Measurements from ENCODE around the gene DNMT1. TPM values are rescaled to one million over a fixed set of nuclear protein-coding genes. Genes with fewer than 3 reads are reported as not detected.

The DNMT1 gene
- total RNA-seq, 1 experiment from 2014 or later, result 227 TPM

- peaks cover 8 to 16% of the 10 kb centered on the region in 2 experiments for H3K4me1 Mint-ChIP-seq
- Histone ChIP-seq H3K27me3 (ENCODE audit: insufficient read depth, low read length) (no peaks in the 10 kb centered on the region), H3K18ac (ENCODE audit: insufficient read length, low read depth, low read length) (no peak overlapping the region), H3K79me1 (ENCODE audit: insufficient read depth, low read depth, low read length, poor library complexity, severe bottlenecking) (no peaks in the 10 kb centered on the region), H4K20me1 (ENCODE audit: control insufficient read depth, insufficient read depth, insufficient read length) (no peaks in the 10 kb centered on the region), H4K8ac (replicated peaks; ENCODE audit: insufficient read length, low read depth, low read length) (no peak overlapping the region), H2BK20ac (ENCODE audit: low read depth, low read length, poor library complexity, severe bottlenecking) (no peak overlapping the region), H2BK12ac (ENCODE audit: insufficient read length, low read depth, low read length) (no peak overlapping the region), H3K14ac (ENCODE audit: insufficient read depth, low read length) (no peak overlapping the region), H3K9ac (ENCODE audit: extremely low read depth, insufficient read length, low read length) (no peak overlapping the region), H3K4me1 (ENCODE audit: insufficient read depth, low read length) (no peaks in the 10 kb centered on the region), H2AFZ (ENCODE audit: low read length) (no peak overlapping the region), H3K4me2 (ENCODE audit: insufficient read depth, insufficient read length, low read length) (no peak overlapping the region), H2BK15ac (ENCODE audit: low read depth, low read length) (no peak overlapping the region), H2AK5ac (ENCODE audit: insufficient read length, low read length) (no peak overlapping the region), H3K27ac (ENCODE audit: insufficient read length, low read depth, low read length) (no peak overlapping the region), H2BK5ac (ENCODE audit: insufficient read length, low read length) (no peak overlapping the region), H4K91ac (ENCODE audit: insufficient read length, low read depth, low read length) (no peak overlapping the region), H3K56ac (ENCODE audit: insufficient read length, low read depth, low read length) (no peak overlapping the region), H4K5ac (ENCODE audit: insufficient read length, low read depth, low read length) (no peak overlapping the region), H3T11ph (ENCODE audit: low read length) (no peak overlapping the region), H3K23ac (ENCODE audit: insufficient read length, low read depth, low read length) (no peak overlapping the region), H3K9me3 (ENCODE audit: control insufficient read depth, low read depth, low read length) (no peaks in the 10 kb centered on the region), H2BK120ac (ENCODE audit: low read depth, low read length, poor library complexity, severe bottlenecking) (no peak overlapping the region), H3K23me2 (ENCODE audit: insufficient read length, low read depth, low read length, poor library complexity, severe bottlenecking) (peaks cover 13% of the 10 kb centered on the region), H3K79me2 (ENCODE audit: insufficient read depth, low read length) (no peaks in the 10 kb centered on the region), H3K4ac (ENCODE audit: low read depth, low read length) (no peak overlapping the region)
- H3K9me3 Mint-ChIP-seq, result no peaks in the 10 kb centered on the region
- peak; percentile 66 for DNase-seq
- H3K27ac Mint-ChIP-seq, result no peak overlapping the region
- no CpG with 5 or more reads among the region's 2 CpGs for WGBS (ENCODE audit: extremely low coverage, insufficient read length, low lambda C conversion rate)
- H3K36me3 Mint-ChIP-seq (ENCODE audit: insufficient read depth in 1 of 3, low read depth in 3 of 3), result peaks cover 2 to 7% (median 5%) of the 10 kb centered on the region in 3 experiments; a peak in 5 of 7 replicates
- peak; percentile 66 for TF ChIP-seq CTCF (conservative IDR thresholded peaks at IDR 0.05)
- no peaks in the 10 kb centered on the region; the same call in none of the 2 replicates for H3K27me3 Mint-ChIP-seq (ENCODE audit: low read depth)
- H3K4me3 Mint-ChIP-seq, result peak overlapping the region in 1 of 2 experiments; percentile 63; a peak in 1 of 5 replicates
Observed at GRCh38 chr19:10228920-10229319, 34.2 kb upstream of the DNMT1 start.

All from H9 (cell line).